ENCODE data around the gene SCN3B.

DNA sequence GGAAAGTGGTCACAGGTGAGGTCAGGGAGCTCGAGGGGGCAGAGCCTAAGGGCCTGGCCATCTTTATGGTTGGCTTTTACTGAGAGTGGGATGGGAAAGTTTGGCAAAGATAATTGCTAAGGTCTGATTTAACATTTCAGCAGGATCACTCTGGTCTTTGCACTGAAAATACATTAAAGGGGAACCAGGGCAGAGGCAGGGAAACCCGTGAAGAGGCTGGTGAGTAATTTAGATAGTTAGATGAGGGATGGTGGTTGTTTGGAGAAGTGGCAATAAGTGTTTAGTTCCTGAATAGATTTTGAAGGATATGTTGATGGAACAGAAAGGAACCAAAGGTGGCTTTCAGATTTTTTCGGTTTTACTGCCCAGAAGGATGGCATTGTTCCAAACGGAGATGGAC is 50.8 kb downstream of the SCN3B start:
- TF ChIP-seq, protein P1, sequence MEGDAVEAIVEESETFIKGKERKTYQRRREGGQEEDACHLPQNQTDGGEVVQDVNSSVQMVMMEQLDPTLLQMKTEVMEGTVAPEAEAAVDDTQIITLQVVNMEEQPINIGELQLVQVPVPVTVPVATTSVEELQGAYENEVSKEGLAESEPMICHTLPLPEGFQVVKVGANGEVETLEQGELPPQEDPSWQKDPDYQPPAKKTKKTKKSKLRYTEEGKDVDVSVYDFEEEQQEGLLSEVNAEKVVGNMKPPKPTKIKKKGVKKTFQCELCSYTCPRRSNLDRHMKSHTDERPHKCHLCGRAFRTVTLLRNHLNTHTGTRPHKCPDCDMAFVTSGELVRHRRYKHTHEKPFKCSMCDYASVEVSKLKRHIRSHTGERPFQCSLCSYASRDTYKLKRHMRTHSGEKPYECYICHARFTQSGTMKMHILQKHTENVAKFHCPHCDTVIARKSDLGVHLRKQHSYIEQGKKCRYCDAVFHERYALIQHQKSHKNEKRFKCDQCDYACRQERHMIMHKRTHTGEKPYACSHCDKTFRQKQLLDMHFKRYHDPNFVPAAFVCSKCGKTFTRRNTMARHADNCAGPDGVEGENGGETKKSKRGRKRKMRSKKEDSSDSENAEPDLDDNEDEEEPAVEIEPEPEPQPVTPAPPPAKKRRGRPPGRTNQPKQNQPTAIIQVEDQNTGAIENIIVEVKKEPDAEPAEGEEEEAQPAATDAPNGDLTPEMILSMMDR (IDR thresholded peaks at IDR 0.05; ENCODE audit: low read depth, low read length, missing input control), result no peak
- TF ChIP-seq RAD21 (IDR thresholded peaks at IDR 0.05), result no peak
- no peak for TF ChIP-seq EGR1 (IDR thresholded peaks at IDR 0.05; ENCODE audit: low read depth in 2 of 2)
- TF ChIP-seq, protein P2, sequence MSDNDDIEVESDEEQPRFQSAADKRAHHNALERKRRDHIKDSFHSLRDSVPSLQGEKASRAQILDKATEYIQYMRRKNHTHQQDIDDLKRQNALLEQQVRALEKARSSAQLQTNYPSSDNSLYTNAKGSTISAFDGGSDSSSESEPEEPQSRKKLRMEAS (IDR thresholded peaks at IDR 0.05), result no peak
- no peak for TF ChIP-seq TAF1 (conservative IDR thresholded peaks at IDR 0.05)
- no peak for TF ChIP-seq FOXA1 (IDR thresholded peaks at IDR 0.05)

Data from liver (tissue), 3 donors.